WERI-Rb-1 (cell line): Measurements from ENCODE around the gene EEF1A2.
A peak's percentile ranks its signal among the peaks of the same experiment; 100 is the strongest.

Experiments used
- DNase-seq: peaks from one replicate; pipeline ENCODE4 v3.0.0-alpha.2; 2020
- H3K27ac ChIP-seq: fragments of 250-450 bp; sonication (Bioruptor Pico); 2 replicates; pipeline ENCODE4 v1.5.1; 2020; ENCODE audit warnings: mild to moderate bottlenecking, moderate library complexity
- H3K27me3 ChIP-seq: fragments of 250-450 bp; sonication (Bioruptor Pico); 2 replicates; pipeline ENCODE4 v1.5.1; 2021; ENCODE audit warnings: mild to moderate bottlenecking, low read depth, moderate library complexity; ENCODE audit not compliant: insufficient read depth, severe bottlenecking
- H3K36me3 ChIP-seq: fragments of 250-450 bp; sonication (Bioruptor Pico); 2 replicates; pipeline ENCODE4 v1.5.1; 2020; ENCODE audit warnings: mild to moderate bottlenecking, moderate library complexity
- H3K4me3 ChIP-seq: 2 replicates; pipeline ENCODE4 v1.5.1; 2011; ENCODE audit warnings: low read depth, mild to moderate bottlenecking, control low read depth, low read length
- H3K9me3 ChIP-seq: fragments of 250-450 bp; sonication (Bioruptor Pico); 2 replicates; pipeline ENCODE4 v1.5.1; 2021; ENCODE audit warnings: mild to moderate bottlenecking, moderate library complexity; ENCODE audit not compliant: severe bottlenecking
- CTCF ChIP-seq: IDR thresholded peaks from 2 replicates; pipeline ENCODE4 v1.5.1; 2011; ENCODE audit warnings: low read depth, mild to moderate bottlenecking, control low read depth, inconsistent platforms, low read length

The EEF1A2 gene

GRCh38 chr20:63497138-63497945, 1.5 kb downstream of the EEF1A2 start:
- no peak for DNase-seq
- Histone ChIP-seq H3K27me3 (no peaks in the 10 kb centered on the region), H3K4me3 (peak overlapping the region; percentile 88), H3K36me3 (peaks cover 49% of the 10 kb centered on the region), H3K9me3 (no peaks in the 10 kb centered on the region), H3K27ac (peak overlapping the region; percentile 87)
- no peak for TF ChIP-seq CTCF

DNA sequence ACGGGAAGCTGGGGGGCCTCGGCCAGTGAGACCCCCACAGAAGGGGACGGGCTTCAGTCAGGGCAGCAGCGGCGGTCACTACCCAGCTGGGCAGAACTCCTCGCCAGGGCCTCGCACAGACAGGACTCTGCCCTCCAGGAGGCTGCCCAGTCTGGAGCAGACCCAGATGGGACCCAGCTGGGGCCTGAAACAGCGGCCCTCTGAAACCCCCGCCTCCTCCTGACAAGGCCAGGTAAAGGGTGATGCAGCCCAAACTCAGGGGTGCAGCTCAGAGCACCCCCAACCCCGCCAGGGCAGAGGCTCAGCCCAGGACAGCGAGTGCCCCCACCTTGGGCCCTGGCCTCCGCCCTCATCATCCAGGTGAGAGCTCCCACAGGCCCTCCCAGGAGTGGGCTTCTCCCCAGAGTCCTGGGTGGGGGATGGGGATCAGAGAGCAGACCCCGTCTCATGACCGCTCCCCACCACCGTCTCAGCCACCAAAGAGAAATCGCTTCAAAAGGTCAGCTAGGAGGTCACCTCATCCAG, 2.2 kb downstream of the EEF1A2 start:
- no peaks in the 10 kb centered on the region for H3K9me3 ChIP-seq
- no peak for DNase-seq
- H3K27ac ChIP-seq, result peak overlapping the region; percentile 87
- peak overlapping the region; percentile 0; the same call in 1 of the 2 replicates for H3K4me3 ChIP-seq
- H3K36me3 ChIP-seq, result peaks cover 51% of the 10 kb centered on the region
- H3K27me3 ChIP-seq, result no peaks in the 10 kb centered on the region
- TF ChIP-seq CTCF, result no peak

DNA sequence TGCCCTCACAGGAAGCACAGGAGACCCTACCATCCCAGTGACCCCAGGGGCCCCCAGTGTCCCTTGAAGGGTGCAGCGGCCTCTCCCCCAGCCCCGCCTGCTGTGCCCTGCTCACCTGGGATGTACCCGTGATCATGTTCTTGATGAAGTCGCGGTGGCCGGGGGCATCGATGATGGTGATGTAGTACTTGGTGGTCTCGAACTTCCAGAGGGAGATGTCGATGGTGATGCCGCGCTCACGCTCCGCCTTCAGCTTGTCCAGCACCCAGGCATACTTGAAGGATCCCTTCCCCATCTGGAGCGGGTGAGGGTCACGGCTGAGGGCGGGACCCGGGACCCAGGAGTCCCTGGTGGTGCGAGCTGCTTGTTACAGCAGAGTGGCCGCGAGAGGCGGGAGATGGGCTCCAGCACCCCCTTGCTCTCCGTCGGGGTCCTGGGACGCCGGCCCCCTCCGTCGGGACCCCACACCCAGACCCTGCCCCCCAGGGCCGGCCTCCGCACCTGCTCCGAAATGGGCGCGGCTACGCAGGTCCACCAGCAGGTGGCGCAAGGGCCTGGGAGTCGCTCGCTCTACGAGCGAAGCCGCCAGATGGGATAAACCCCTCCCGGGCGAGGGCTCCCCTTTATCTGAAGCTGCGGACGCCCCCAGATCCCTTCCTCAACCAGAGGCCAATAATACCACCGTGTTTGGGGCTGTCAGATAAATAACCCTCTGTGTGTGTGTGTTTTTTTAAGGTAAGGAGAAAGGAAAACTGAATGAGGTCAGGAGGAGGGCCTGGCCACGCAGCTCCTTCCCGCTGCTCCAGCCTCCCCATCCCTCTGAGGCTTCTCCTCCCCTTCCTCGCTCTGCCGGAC, 2.9 kb downstream of the EEF1A2 start:
- Histone ChIP-seq H3K36me3 (peaks cover 58% of the 10 kb centered on the region), H3K4me3 (peak overlapping the region; percentile 0; the same call in 1 of the 2 replicates), H3K9me3 (no peaks in the 10 kb centered on the region), H3K27ac (peak overlapping the region; percentile 87), H3K27me3 (no peaks in the 10 kb centered on the region)
- peak; percentile 77 for DNase-seq
- TF ChIP-seq CTCF, result peak; percentile 90

DNA sequence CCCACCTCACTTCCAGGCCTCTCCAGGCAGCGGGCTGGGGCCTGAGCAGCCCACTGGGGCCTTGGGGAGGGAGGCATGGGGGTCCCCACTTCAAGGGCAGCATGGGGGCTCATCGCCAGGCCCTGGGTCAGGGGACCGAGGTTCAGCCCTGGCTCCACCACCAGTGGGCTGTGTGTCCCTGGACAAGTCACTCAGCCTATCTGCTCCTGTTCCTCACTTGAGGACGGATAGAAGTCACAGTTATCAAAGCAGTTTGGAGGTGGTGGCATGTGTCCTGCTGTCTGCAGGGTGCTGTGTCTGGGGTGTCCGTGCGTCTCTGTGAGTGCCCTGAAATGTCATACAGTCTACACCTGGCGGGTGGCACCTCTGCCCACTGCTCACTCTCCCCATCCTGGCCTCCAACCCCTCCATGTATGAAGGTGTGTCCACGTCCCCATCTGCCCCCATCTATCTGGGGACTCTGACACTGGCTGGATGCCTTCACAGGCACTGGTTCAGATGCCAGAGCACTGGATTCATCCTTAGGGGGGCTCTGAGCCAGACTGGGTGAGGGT, 3.6 kb downstream of the EEF1A2 start:
- TF ChIP-seq CTCF, result no peak
- Histone ChIP-seq H3K9me3 (no peaks in the 10 kb centered on the region), H3K27ac (no peak overlapping the region), H3K36me3 (peaks cover 65% of the 10 kb centered on the region), H3K27me3 (no peaks in the 10 kb centered on the region), H3K4me3 (no peak overlapping the region)
- DNase-seq, result no peak

DNA sequence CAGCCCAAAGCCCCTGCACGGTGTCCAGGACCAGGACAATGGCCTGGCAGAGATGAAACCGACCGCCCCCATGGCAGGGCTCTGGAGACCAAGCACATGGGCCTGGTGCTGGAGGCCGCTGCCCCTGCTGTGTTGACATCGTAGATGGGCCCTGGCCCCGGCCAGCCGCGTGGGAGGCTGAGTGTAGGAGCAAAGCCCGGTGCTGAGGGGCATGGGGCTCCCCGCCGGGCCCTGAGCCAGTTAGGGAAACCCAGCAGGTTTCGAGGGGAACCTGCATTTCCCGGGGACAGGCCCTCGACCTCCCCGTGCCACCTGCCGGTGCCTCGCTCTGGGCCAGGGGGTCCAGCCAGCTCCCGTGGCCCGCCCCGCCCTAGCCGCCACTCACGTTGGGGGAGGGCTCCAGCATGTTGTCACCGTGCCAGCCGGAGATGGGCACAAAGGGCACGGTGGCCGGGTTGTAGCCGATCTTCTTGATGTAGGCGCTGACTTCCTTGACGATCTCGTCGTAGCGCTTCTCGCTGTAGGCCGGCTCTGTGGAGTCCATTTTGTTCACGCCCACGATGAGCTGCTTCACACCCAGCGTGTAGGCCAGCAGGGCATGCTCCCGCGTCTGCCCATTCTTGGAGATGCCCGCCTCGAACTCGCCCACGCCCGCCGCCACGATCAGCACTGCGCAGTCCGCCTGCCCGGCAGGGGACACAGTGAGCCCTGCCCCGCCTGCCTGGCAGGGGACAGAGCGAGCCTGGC, 4.3 kb downstream of the EEF1A2 start:
- peaks cover 71% of the 10 kb centered on the region for H3K36me3 ChIP-seq
- H3K9me3 ChIP-seq, result no peaks in the 10 kb centered on the region
- DNase-seq, result no peak
- no peak for TF ChIP-seq CTCF
- H3K27ac ChIP-seq, result no peak overlapping the region
- no peaks in the 10 kb centered on the region for H3K27me3 ChIP-seq
- H3K4me3 ChIP-seq, result no peak overlapping the region
